Measurements from ENCODE around the gene GSTA5. TPM values are rescaled to one million over a fixed set of nuclear protein-coding genes. Genes with fewer than 3 reads are reported as not detected.
"Not testable (repeated sequence)": the region's sequence is repeated elsewhere in the genome, so short reads cannot be mapped to it uniquely, and the experiment has no call there.

GSTA5 gene
- total RNA-seq, 1 experiment from 2014 or later: not detected

DNA sequence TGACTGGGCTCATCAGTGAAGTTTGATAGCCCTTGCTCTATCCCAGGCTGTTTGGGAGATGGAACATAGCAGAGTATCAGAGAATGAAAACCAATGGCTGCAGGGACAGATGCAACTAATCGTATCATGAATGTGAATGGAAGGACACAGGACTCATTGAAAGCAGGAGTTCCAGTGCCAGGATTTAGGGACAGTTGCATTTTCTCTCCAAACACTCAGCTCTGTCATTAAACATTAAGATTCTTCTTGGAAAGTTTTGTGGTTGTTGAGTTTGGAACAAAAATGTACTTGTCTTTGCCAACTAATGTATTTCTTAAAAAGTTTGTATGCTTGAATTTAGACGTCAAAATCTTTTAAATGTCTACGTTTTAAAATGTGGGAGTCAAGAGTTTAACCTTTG is 31.0 kb upstream of the GSTA5 start:
- no peak for DNase-seq (ENCODE audit: low spot score)
- no TSS peak for BruUV-seq (replicated peaks)
- no peak overlapping the region for H3K4me3 ChIP-seq (ENCODE audit: low read depth, low read length, poor library complexity, severe bottlenecking)
- TF ChIP-seq EZH2 (IDR thresholded peaks at IDR 0.05; ENCODE audit: borderline replicate concordance, low read depth, low read length, poor library complexity, severe bottlenecking): no peak
- no peak for TF ChIP-seq CTCF (conservative IDR thresholded peaks at IDR 0.05; ENCODE audit: low read depth, low read length)
- H3K4me1 ChIP-seq (ENCODE audit: insufficient read depth, low read length, poor library complexity, severe bottlenecking): no peaks in the 10 kb centered on the region
- intact Hi-C loops (cut with micrococcal nuclease; ENCODE audit: unreplicated experiment): no loop called here
- H3K36me3 ChIP-seq (ENCODE audit: insufficient read depth, low read length, poor library complexity, severe bottlenecking): no peaks in the 10 kb centered on the region
- H3K27me3 ChIP-seq (replicated peaks; ENCODE audit: insufficient read depth, low read depth, low read length, poor library complexity): no peaks in the 10 kb centered on the region
- H3K27ac ChIP-seq (ENCODE audit: low read depth, low read length, poor library complexity, severe bottlenecking): no peak overlapping the region
- CTCF ChIA-PET: no interaction called here
- POLR2A ChIA-PET (ENCODE audit: low non-redundant PET): interaction anchor here (0.5 kb wide), 1 partner anchor 753 kb away, joined by 4 read pairs; no protein-coding TSS in a partner anchor
- H3K9me3 ChIP-seq (ENCODE audit: low read depth, low read length, poor library complexity, severe bottlenecking): no peaks in the 10 kb centered on the region

GRCh38 chr6:52870335-52871091 is 29.9 kb upstream of the GSTA5 start:
- POLR2A ChIA-PET (ENCODE audit: low non-redundant PET); H3K27me3 ChIP-seq (replicated peaks; ENCODE audit: insufficient read depth, low read depth, low read length, poor library complexity); CTCF ChIA-PET: not testable (repeated sequence)

GRCh38 chr6:52868899-52869298 is 28.3 kb upstream of the GSTA5 start:
- intact Hi-C loops (cut with micrococcal nuclease; ENCODE audit: unreplicated experiment); BruUV-seq (replicated peaks); CTCF ChIA-PET: not testable (repeated sequence)

More at GRCh38 chr6:52870335-52871091, 29.9 kb upstream of the GSTA5 start:
- H3K36me3 ChIP-seq (ENCODE audit: insufficient read depth, low read length, poor library complexity, severe bottlenecking); BruUV-seq (replicated peaks); H3K4me1 ChIP-seq (ENCODE audit: insufficient read depth, low read length, poor library complexity, severe bottlenecking); H3K27ac ChIP-seq (ENCODE audit: low read depth, low read length, poor library complexity, severe bottlenecking); DNase-seq (ENCODE audit: low spot score); H3K9me3 ChIP-seq (ENCODE audit: low read depth, low read length, poor library complexity, severe bottlenecking); H3K4me3 ChIP-seq (ENCODE audit: low read depth, low read length, poor library complexity, severe bottlenecking); intact Hi-C loops (cut with micrococcal nuclease; ENCODE audit: unreplicated experiment): not testable (repeated sequence)

GRCh38 chr6:52868240-52868639 is 27.6 kb upstream of the GSTA5 start:
- no peaks in the 10 kb centered on the region for H3K36me3 ChIP-seq (ENCODE audit: insufficient read depth, low read length, poor library complexity, severe bottlenecking)
- H3K27me3 ChIP-seq (replicated peaks; ENCODE audit: insufficient read depth, low read depth, low read length, poor library complexity): no peaks in the 10 kb centered on the region
- TF ChIP-seq CTCF (conservative IDR thresholded peaks at IDR 0.05; ENCODE audit: low read depth, low read length): no peak
- TF ChIP-seq EZH2 (IDR thresholded peaks at IDR 0.05; ENCODE audit: borderline replicate concordance, low read depth, low read length, poor library complexity, severe bottlenecking): no peak
- H3K4me3 ChIP-seq (ENCODE audit: low read depth, low read length, poor library complexity, severe bottlenecking): no peak overlapping the region
- CTCF ChIA-PET: no interaction called here
- DNase-seq (ENCODE audit: low spot score): no peak
- H3K4me1 ChIP-seq (ENCODE audit: insufficient read depth, low read length, poor library complexity, severe bottlenecking): no peaks in the 10 kb centered on the region
- intact Hi-C loops (cut with micrococcal nuclease; ENCODE audit: unreplicated experiment): no loop called here
- POLR2A ChIA-PET (ENCODE audit: low non-redundant PET): no interaction called here
- no peaks in the 10 kb centered on the region for H3K9me3 ChIP-seq (ENCODE audit: low read depth, low read length, poor library complexity, severe bottlenecking)
- H3K27ac ChIP-seq (ENCODE audit: low read depth, low read length, poor library complexity, severe bottlenecking): no peak overlapping the region
- BruUV-seq (replicated peaks): no TSS peak

More at GRCh38 chr6:52868899-52869298, 28.3 kb upstream of the GSTA5 start:
- H3K27ac ChIP-seq (ENCODE audit: low read depth, low read length, poor library complexity, severe bottlenecking); POLR2A ChIA-PET (ENCODE audit: low non-redundant PET); H3K27me3 ChIP-seq (replicated peaks; ENCODE audit: insufficient read depth, low read depth, low read length, poor library complexity); DNase-seq (ENCODE audit: low spot score); H3K36me3 ChIP-seq (ENCODE audit: insufficient read depth, low read length, poor library complexity, severe bottlenecking); H3K4me1 ChIP-seq (ENCODE audit: insufficient read depth, low read length, poor library complexity, severe bottlenecking); H3K4me3 ChIP-seq (ENCODE audit: low read depth, low read length, poor library complexity, severe bottlenecking); H3K9me3 ChIP-seq (ENCODE audit: low read depth, low read length, poor library complexity, severe bottlenecking): not testable (repeated sequence)

GRCh38 chr6:52861151-52861550 is 20.5 kb upstream of the GSTA5 start:
- DNase-seq (ENCODE audit: low spot score); intact Hi-C loops (cut with micrococcal nuclease; ENCODE audit: unreplicated experiment): not testable (repeated sequence)

More at GRCh38 chr6:52861151-52861550, 20.5 kb upstream of the GSTA5 start:
- H3K9me3 ChIP-seq (ENCODE audit: low read depth, low read length, poor library complexity, severe bottlenecking); H3K27ac ChIP-seq (ENCODE audit: low read depth, low read length, poor library complexity, severe bottlenecking); H3K4me3 ChIP-seq (ENCODE audit: low read depth, low read length, poor library complexity, severe bottlenecking); POLR2A ChIA-PET (ENCODE audit: low non-redundant PET); H3K4me1 ChIP-seq (ENCODE audit: insufficient read depth, low read length, poor library complexity, severe bottlenecking); CTCF ChIA-PET; H3K36me3 ChIP-seq (ENCODE audit: insufficient read depth, low read length, poor library complexity, severe bottlenecking); H3K27me3 ChIP-seq (replicated peaks; ENCODE audit: insufficient read depth, low read depth, low read length, poor library complexity); BruUV-seq (replicated peaks): not testable (repeated sequence)

All from A673 (cell line).